ENCODE results near the gene ASCC3.

Gene ASCC3

GRCh38 chr6:100876251-100876650 lies 4.9 kb downstream of the ASCC3 start:
- Histone ChIP-seq H3K36me3 (no peaks in the 10 kb centered on the region), H3K4me3 (ENCODE audit: low read depth in 1 of 2, low read length in 1 of 2) (no peak overlapping the region), H3K27me3 (no peaks in the 10 kb centered on the region), H3K4me1 (ENCODE audit: control insufficient read depth in 1 of 2, insufficient read depth in 1 of 2, low read depth in 1 of 2, low read length in 1 of 2) (peaks cover 5 to 7% of the 10 kb centered on the region in 2 experiments), H3K27ac (no peak overlapping the region), H3K9me3 (no peaks in the 10 kb centered on the region)
- TF ChIP-seq, protein P1, sequence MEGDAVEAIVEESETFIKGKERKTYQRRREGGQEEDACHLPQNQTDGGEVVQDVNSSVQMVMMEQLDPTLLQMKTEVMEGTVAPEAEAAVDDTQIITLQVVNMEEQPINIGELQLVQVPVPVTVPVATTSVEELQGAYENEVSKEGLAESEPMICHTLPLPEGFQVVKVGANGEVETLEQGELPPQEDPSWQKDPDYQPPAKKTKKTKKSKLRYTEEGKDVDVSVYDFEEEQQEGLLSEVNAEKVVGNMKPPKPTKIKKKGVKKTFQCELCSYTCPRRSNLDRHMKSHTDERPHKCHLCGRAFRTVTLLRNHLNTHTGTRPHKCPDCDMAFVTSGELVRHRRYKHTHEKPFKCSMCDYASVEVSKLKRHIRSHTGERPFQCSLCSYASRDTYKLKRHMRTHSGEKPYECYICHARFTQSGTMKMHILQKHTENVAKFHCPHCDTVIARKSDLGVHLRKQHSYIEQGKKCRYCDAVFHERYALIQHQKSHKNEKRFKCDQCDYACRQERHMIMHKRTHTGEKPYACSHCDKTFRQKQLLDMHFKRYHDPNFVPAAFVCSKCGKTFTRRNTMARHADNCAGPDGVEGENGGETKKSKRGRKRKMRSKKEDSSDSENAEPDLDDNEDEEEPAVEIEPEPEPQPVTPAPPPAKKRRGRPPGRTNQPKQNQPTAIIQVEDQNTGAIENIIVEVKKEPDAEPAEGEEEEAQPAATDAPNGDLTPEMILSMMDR (IDR thresholded peaks at IDR 0.05), result no peak

DNA sequence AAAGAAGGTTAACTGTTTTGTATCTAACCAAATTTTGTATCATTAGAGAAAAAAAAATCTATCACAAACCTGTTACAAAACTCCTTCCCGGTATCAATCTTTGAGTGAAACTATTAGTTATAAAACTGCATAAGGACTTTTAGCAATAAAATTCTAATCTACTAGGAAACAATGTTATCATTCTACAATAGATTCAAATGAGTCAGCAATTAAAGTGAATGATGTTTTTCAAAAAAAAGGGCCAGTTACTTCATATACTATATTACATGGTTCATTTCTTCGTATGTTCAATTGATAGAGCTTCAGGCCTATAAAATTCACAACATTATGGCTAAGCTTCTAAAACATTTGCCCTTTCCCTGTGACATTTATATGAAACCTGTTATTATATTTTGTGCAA lies 15.6 kb downstream of the ASCC3 start:
- H3K9me3 ChIP-seq, result no peaks in the 10 kb centered on the region
- H3K36me3 ChIP-seq, result peaks cover 6% of the 10 kb centered on the region
- H3K4me1 ChIP-seq (ENCODE audit: control insufficient read depth in 1 of 2, insufficient read depth in 1 of 2, low read depth in 1 of 2, low read length in 1 of 2), result no peaks in the 10 kb centered on the region
- no peak overlapping the region for H3K27ac ChIP-seq
- H3K4me3 ChIP-seq (ENCODE audit: low read depth in 1 of 2, low read length in 1 of 2), result no peak overlapping the region
- TF ChIP-seq, protein P1 (IDR thresholded peaks at IDR 0.05), result no peak
- H3K27me3 ChIP-seq, result no peaks in the 10 kb centered on the region

DNA sequence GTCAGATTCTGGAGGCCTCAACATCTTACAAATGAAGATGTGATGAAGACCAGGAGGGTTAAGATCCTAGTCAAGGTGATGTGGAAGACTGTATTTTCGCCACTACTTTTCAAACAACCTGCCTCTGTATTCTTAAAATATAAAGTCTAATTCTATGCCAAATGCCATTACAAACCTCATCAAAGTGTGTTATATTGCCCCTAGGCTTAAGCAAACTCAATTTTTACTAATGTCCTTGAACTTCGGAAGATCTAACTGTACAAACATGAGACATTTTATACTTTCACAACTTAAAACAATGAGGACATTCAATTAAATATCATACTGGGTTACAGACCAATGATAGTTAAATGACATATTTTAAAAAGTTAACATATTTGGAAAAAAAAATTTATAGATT lies 19.1 kb downstream of the ASCC3 start:
- Histone ChIP-seq H3K4me3 (ENCODE audit: low read depth in 1 of 2, low read length in 1 of 2) (no peak overlapping the region), H3K36me3 (peaks cover 6% of the 10 kb centered on the region), H3K9me3 (no peaks in the 10 kb centered on the region), H3K27me3 (no peaks in the 10 kb centered on the region), H3K27ac (no peak overlapping the region), H3K4me1 (ENCODE audit: control insufficient read depth in 1 of 2, insufficient read depth in 1 of 2, low read depth in 1 of 2, low read length in 1 of 2) (no peaks in the 10 kb centered on the region)
- TF ChIP-seq, protein P1 (IDR thresholded peaks at IDR 0.05), result no peak

DNA sequence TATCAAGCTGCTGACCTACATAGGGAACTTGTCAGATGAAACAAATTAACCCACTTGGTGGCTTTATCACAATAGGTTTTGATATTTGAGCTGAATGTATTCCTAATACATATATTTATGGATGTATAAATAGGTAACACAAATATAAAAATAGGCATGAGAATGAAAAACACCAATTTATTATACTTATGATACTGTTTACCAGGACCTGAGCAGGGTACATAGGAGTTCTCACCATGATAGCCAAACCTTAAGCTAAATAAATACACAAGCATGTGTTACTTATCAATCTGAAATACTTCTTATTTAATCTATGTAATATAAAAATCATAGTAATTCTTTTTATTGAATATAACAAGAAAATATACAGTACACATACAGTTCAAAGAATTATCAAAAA lies 25.0 kb downstream of the ASCC3 start:
- Histone ChIP-seq H3K27ac (no peak overlapping the region), H3K9me3 (no peaks in the 10 kb centered on the region), H3K27me3 (no peaks in the 10 kb centered on the region), H3K4me3 (ENCODE audit: low read depth in 1 of 2, low read length in 1 of 2) (no peak overlapping the region), H3K36me3 (no peaks in the 10 kb centered on the region), H3K4me1 (ENCODE audit: control insufficient read depth in 1 of 2, insufficient read depth in 1 of 2, low read depth in 1 of 2, low read length in 1 of 2) (no peaks in the 10 kb centered on the region)
- TF ChIP-seq, protein P1 (IDR thresholded peaks at IDR 0.05), result no peak

DNA sequence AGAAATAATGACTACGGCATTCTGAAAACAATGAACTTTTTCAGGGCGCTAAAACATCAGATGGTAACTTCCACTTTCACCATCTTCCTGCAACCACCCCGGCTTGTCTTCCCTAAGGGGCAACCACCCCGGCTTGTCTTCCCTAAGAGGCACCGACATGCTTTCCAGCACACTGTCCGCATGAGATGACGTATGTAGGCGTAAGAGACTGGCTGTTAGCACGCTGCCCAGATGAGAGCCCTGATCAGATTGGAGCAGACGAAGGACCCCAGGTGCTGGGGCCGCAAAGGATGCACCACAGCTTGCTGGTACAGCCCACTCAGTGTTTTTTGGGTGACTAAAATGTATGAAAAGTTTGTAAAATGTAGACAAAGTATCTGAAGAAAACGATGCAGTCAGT lies 29.3 kb downstream of the ASCC3 start:
- Histone ChIP-seq H3K4me3 (ENCODE audit: low read depth in 1 of 2, low read length in 1 of 2) (no peak overlapping the region), H3K4me1 (ENCODE audit: control insufficient read depth in 1 of 2, insufficient read depth in 1 of 2, low read depth in 1 of 2, low read length in 1 of 2) (no peaks in the 10 kb centered on the region), H3K27me3 (no peaks in the 10 kb centered on the region), H3K27ac (no peak overlapping the region), H3K9me3 (no peaks in the 10 kb centered on the region), H3K36me3 (no peaks in the 10 kb centered on the region)
- TF ChIP-seq, protein P1 (IDR thresholded peaks at IDR 0.05), result no peak

GRCh38 chr6:100850174-100850573 lies 31.0 kb downstream of the ASCC3 start:
- no peaks in the 10 kb centered on the region for H3K9me3 ChIP-seq
- H3K27me3 ChIP-seq, result no peaks in the 10 kb centered on the region
- H3K36me3 ChIP-seq, result no peaks in the 10 kb centered on the region
- H3K4me3 ChIP-seq (ENCODE audit: low read depth in 1 of 2, low read length in 1 of 2), result no peak overlapping the region
- no peak overlapping the region for H3K27ac ChIP-seq
- no peaks in the 10 kb centered on the region for H3K4me1 ChIP-seq (ENCODE audit: control insufficient read depth in 1 of 2, insufficient read depth in 1 of 2, low read depth in 1 of 2, low read length in 1 of 2)
- TF ChIP-seq, protein P1 (IDR thresholded peaks at IDR 0.05), result no peak
